Stimulated activated CD4-positive, alpha-beta T cell treated with anti-CD3 and anti-CD28 coated beads, Interleukin-1b, Interleukin-23, amount 100 ng/mL, for 48 hours (primary cell): ENCODE results near the gene HSD17B4.
A peak's percentile ranks its signal among the peaks of the same experiment; 100 is the strongest.
"Not testable (repeated sequence)": the region's sequence is repeated elsewhere in the genome, so short reads cannot be mapped to it uniquely, and the experiment has no call there.

Source experiments
- DNase-seq: peaks from one replicate; pipeline ENCODE4 v3.0.0-alpha.2; 2020

The HSD17B4 gene, protein sequence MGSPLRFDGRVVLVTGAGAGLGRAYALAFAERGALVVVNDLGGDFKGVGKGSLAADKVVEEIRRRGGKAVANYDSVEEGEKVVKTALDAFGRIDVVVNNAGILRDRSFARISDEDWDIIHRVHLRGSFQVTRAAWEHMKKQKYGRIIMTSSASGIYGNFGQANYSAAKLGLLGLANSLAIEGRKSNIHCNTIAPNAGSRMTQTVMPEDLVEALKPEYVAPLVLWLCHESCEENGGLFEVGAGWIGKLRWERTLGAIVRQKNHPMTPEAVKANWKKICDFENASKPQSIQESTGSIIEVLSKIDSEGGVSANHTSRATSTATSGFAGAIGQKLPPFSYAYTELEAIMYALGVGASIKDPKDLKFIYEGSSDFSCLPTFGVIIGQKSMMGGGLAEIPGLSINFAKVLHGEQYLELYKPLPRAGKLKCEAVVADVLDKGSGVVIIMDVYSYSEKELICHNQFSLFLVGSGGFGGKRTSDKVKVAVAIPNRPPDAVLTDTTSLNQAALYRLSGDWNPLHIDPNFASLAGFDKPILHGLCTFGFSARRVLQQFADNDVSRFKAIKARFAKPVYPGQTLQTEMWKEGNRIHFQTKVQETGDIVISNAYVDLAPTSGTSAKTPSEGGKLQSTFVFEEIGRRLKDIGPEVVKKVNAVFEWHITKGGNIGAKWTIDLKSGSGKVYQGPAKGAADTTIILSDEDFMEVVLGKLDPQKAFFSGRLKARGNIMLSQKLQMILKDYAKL

DNA sequence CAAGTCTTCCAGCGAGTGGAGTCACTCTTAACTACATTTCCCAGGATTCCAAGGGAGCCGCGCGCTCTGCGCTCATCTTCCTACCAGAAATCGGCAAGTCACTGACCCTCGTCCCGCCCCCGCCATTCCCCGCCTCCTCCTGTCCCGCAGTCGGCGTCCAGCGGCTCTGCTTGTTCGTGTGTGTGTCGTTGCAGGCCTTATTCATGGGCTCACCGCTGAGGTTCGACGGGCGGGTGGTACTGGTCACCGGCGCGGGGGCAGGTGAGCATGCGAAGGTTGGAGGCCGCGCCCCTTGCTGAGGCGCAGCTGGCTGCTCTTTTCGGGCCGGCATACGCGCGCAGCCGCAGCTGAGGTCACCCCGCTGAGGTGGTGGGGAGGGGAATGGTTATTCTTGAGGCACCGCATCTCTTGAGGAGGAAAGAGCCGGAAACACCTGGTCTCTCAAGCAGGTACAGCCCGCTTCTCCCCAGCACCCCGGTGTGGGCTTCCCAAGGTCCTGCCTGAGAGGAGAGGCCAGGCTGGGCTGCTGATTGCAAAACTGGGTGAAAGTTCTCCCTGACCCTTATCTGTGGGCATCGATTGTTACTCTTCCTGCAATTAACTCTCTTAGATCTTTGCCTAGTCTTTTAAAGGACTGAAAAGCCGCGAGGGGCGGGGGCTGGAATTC, at the start of gene HSD17B4:
TSS of gene HSD17B4 (plus strand) at position 125 of the 667 bp plus-strand sequence. CDS start at position 204, 79 bp downstream.
- DNase-seq, result peak; percentile 82

DNA sequence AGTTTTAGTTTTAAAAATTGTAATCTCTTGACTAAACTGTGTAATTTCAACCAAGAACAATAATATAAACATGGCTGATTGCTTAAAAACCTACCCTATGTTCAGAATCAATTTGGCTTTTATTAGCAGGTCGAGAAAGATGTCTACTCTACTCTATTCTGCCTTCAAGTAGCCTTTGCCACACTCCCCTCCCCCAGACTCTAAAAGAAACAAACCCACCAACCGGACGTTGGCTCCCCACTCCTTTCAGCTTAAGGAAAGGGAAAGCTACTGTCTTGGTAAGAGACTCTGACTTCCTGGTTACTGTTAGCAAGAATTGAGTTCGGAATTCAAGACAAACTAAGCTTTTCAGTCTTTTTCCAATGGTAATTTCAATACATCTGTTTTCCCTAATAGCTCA, 49.7 kb upstream of the HSD17B4 start:
- DNase-seq, result no peak

- no peak for DNase-seq
Measured at GRCh38 chr5:119404033-119404432, 48.3 kb upstream of the HSD17B4 start.

- no peak for DNase-seq
Measured at GRCh38 chr5:119405419-119405818, 46.9 kb upstream of the HSD17B4 start.

DNA sequence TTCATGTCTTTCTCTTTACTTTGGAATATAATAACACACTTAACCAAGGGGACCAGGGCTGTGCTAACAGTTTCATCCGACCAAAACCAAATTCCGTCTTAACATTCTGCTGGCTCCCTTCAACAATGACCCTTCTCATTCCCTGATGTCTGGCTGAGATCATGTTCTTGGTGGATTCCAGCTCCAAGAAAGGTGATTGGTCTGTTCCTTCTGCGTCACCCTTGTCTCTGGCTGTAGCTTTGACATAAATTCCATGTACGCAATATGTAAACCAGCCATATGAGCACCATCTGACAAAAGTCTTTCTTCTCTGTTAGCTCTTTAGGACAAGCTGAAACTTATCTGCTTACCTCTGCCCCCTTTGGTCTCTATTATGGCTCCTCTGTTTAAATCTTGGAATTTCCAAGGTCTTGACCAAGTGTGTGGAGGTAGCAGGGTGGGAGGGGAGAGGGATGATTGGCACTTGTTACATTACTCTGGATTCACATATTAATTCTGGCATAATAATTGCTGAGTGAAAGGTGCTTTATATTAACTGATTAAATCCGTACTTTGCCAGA, 45.7 kb upstream of the HSD17B4 start:
- DNase-seq, result no peak

- no peak for DNase-seq
Measured at GRCh38 chr5:119409235-119409815, 43.0 kb upstream of the HSD17B4 start.

DNA sequence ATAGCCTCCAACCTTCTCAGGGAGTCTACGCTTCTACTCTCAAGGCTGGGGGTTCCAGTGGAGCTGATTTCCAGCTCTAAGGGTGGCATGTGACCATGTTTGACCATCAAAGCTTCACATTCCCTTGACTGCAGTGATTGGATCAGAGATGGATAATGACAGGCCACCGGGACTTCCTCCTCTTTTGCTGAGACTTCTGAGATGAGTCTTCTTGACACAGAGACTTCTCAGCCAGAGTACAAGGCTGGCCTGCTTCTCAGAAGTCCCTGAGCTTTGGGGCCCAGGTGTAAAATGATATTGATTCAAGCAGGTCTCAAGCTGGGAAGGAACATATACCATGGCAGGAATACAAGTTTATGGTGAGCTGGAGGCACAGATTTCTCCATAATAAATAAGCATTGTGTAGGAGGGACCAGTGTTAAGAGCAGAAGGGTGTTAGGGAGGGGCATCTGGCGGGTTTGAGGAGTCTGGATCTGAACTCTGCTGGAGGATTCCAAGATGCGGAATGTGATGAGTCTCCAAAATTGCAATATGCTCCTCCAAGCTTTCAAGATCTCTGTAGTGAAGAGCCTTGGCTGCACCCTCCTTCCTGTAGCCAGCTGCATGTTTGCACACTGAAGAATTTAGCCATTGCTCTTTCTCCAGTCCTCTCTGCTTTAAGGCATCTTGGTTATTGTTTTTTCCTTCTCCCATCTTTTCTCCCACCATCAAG, 41.7 kb upstream of the HSD17B4 start:
- no peak for DNase-seq

- peak; percentile 45 for DNase-seq
Measured at GRCh38 chr5:119411361-119412278, 40.7 kb upstream of the HSD17B4 start.

- DNase-seq, result no peak
Measured at GRCh38 chr5:119412279-119413227, 39.7 kb upstream of the HSD17B4 start.

GRCh38 chr5:119414124-119414734, 38.1 kb upstream of the HSD17B4 start:
- not testable (repeated sequence) for DNase-seq

DNA sequence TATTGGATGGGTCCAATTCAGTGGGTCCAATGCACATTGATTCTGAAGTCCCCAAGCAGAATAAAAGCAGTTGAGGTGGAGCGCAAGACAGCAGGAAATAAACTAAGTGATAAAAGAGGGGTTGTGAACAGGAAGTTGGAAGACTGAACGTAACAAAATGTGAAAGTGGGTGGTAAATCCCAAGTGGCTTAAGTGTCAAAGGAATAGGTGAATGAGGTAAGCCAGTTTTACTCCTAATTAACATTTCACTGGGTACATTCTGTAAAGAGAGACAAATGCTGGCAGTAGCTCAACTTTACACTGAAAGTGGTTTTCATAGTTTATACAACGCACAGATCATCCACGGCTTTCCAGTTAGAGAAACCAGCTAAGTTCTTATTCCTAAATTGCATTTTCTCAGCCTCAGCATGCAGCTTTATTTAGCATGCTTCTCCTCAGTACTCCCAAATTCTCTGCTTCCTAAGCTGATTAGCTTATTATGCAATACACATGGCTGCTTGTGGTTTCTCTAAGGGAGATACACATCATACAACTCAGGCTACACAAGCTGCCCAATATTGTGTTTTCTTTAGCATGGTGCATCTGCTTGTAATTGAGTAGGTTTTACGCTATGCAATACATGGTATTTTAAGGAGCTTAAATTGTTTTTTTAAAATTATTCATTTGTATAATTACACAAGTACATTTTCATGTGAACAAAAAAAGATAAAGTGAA, 34.2 kb upstream of the HSD17B4 start:
- DNase-seq, result no peak

DNA sequence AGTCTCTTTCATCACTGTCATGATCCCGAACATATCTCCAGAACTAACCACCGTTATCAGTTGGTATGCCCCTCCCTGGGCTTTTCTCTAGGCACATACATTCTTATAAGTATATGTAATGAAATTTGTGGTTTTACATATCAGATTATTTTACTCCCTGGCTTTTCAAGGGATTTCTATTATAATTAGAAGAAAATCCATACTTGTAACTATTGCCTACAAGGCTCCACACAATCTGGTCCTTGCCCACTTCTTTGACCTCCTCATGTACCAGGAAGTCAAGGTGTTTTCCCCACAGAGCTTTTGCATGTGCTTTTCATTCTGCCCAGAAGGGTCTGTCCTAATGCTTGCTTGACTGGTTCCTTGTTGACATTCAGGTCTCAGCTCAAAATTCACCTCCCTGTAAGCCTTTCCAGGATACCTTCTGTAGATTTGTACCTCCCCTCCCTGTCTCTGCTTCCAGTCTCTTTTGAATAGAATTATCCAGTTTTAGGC, 33.6 kb upstream of the HSD17B4 start:
- no peak for DNase-seq

DNA sequence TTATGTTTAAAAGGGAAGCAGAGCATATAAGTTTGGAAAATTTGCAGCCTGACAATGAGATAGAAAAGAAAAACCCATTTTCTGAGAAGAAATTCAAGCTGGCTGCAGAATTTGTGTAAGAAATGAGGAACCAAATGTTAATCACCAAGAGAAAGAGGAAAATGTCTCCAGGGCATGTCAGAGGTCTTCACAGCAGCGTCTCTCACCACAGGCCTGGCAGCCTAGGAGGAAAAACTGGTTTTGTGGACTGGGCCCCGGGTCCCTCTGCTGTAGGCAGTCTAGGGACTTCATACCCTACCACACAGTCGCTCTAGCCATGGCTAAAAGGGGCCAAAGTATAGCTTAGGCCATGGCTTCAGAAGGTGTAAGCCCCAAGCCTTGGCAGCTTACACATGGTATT, 32.1 kb upstream of the HSD17B4 start:
- no peak for DNase-seq

DNA sequence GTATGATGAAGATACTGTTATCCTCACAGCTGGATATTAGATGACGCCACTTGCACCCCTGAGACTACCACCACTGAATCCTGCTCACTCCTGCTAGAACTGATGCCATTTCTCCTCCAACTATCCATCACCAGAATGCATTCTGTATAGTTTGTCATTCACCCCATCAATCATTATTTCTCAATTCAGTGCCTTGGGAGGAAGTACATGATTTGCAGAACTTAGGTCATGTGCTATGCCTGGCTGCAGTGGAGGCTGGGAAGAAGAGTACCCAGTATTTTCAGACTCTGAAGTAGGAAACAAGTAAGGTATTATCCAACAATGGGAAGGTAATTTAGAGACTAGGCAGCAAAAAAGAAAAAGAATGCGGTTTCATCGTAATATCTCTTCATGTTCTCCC, 26.2 kb upstream of the HSD17B4 start:
- DNase-seq, result no peak

DNA sequence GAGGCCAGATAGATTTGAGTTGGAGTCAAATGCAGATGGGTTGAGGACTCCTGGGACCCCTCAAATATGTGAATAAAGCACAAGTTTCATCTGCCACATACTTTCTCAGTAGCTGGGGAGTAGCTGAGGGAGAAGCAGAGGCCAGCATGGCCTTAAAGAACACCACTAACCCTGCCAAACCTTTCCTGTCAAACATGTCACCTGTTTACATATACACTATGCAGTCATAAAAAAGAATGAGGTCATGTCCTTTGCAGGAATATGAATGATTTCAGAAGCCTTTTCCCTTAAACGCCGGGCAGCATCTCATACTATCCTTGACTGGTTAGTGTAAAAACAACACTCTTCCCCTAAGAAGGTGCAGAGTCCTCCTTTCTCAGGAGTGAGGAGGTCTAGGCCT, 25.2 kb upstream of the HSD17B4 start:
- no peak for DNase-seq

- not testable (repeated sequence) for DNase-seq
Measured at GRCh38 chr5:119427596-119427995, 24.7 kb upstream of the HSD17B4 start.

DNA sequence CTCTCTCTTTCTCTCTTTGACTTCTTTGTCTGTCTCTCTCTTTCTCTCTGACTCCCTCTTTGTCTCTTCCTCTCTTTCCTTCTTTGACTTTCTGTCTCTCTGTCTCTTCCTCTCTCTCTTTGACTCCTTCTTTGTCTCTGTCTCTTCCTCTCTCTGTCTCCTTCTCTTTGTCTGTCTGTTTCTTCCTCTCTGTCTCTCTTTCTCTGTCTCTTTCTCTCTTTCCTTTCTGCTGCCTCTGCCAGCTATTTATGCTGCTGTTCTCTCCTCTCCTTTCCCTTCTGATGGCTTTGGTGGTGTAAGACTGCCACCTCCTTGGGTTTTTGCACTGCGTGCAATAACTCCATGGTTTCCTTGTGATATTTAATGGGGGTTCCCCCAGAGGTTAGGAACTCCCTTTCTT, 24.1 kb upstream of the HSD17B4 start:
- DNase-seq, result not testable (repeated sequence)

DNA sequence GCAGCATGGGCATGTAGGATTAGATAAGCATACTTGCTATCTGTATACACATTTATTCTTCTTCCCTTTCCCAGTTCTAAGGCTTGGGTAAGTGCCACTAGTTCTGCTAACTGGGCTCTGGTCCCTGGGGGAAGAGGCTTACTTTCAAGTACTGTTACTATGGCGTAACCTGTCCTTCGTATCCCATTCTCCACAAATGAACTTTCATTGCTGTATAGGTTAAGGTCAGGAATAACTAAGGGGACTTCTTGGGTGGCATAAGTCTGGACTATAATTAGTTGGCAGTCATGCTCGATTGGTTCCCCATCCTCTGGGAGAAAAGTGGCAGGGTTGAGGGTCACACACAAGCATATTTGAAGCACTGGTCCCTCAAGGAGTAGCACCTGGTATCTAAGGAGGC, 23.7 kb upstream of the HSD17B4 start:
- DNase-seq, result not testable (repeated sequence)
